Gastroesophageal sphincter (tissue), 3 donors: ENCODE results near the gene LOC101059915.

Source experiments
- CTCF ChIP-seq, 4 experiments: fragments of 200-600 bp in 2 of 4; fragments of 450-650 bp in 2 of 4; sonication (generic) in 1 of 4; IDR thresholded peaks; one replicate each; pipeline ENCODE4 v1.5.1; 2017 to 2019; ENCODE audit warnings: antibody characterized with exemption in 4 of 4, mild to moderate bottlenecking in 2 of 4, moderate library complexity in 2 of 4
- POLR2A ChIP-seq, 2 donors: fragments of 450-650 bp; IDR thresholded peaks; one replicate each; pipeline ENCODE4 v1.6.1; 2017; ENCODE audit warnings: antibody characterized with exemption in 2 of 2, mild to moderate bottlenecking in 2 of 2, moderate library complexity in 1 of 2
- POLR2AphosphoS5 ChIP-seq: sonication (generic); formaldehyde crosslinking; IDR thresholded peaks from one replicate; pipeline ENCODE4 v1.6.1; 2017; ENCODE audit warnings: antibody characterized with exemption

DNA sequence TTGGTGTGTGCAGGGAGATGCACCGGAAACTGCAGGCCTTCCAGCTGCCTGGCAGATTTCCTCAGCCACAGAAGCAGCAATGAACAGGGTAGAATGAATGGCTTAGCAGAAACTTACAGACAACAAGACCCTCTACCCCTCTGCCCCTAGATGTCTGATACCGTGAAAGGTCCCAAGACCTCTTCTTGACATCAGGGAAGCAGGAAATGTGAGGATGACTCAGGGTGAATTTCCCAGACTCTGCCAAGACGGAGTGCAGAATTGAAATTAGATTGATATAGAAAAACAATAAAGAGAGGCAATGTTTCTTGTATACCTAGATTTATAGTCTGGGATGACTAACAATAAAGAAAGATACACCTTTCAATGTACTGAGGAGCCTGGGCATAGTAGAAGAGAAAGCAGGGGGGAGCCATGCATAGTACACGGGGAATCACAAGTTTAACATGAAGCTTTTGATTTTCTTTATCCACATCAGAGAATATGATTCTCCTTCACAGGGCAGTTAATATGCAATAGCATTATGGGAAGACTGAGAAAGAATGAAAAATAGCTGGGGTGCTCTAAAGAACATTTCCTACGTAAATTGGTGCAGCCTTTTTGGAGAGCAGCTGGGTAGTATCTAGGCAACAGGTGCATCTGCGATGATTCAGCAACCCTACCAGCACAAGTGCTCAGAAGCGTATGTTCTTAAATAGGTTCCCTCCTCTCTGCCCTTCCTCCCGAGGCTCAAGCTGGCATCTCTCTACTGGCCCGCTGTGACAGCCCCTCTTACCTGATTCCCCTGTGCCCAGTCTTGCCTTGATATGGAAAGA lies 30.7 kb upstream of the LOC101059915 start:
- TF ChIP-seq POLR2AphosphoS5, result no peak
- no peak for TF ChIP-seq CTCF (IDR thresholded peaks at IDR 0.05)
- TF ChIP-seq POLR2A (IDR thresholded peaks at IDR 0.05), result no peak
